HT1080 (cell line): Measurements from ENCODE around the gene LYPD6. TPM values are rescaled to one million over a fixed set of nuclear protein-coding genes. Genes with fewer than 3 reads are reported as not detected.

Source experiments
- DNase-seq: peaks from one replicate; pipeline ENCODE4 v3.0.0-alpha.2; 2015; ENCODE audit warnings: low read depth
- total RNA-seq: library from RNA; depleted of rRNA; stranded (reverse); fragments of >200 nt; shearing (Covaris generic); gene quantifications from 2 replicates; pipeline ENCODE4 v1.2.3, GENCODE V29; 2014

LYPD6 gene
- total RNA-seq, 1 experiment from 2014 or later: 3.1 TPM

- no peak for DNase-seq
These were observed 117.9 kb downstream of the LYPD6 start for GRCh38 chr2:149448315-149448714.

GRCh38 chr2:149449017-149449416 is 118.6 kb downstream of the LYPD6 start:
- no peak for DNase-seq

GRCh38 chr2:149451417-149452165 is 121.2 kb downstream of the LYPD6 start:
- no peak for DNase-seq

- DNase-seq: no peak
These were observed 125.9 kb downstream of the LYPD6 start for GRCh38 chr2:149456285-149456684.

GRCh38 chr2:149458502-149458901 is 128.1 kb downstream of the LYPD6 start:
- DNase-seq: no peak

GRCh38 chr2:149463328-149464002 is 133.1 kb downstream of the LYPD6 start:
- DNase-seq: no peak

- DNase-seq: no peak
These were observed 134.0 kb downstream of the LYPD6 start for GRCh38 chr2:149464396-149464795.

- no peak for DNase-seq
These were observed 135.5 kb downstream of the LYPD6 start for GRCh38 chr2:149465873-149466272.

GRCh38 chr2:149466635-149467034 is 136.2 kb downstream of the LYPD6 start:
- no peak for DNase-seq

- no peak for DNase-seq
These were observed 137.0 kb downstream of the LYPD6 start for GRCh38 chr2:149467436-149467835.

GRCh38 chr2:149468636-149469035 is 138.2 kb downstream of the LYPD6 start:
- DNase-seq: no peak

- no peak for DNase-seq
These were observed 139.7 kb downstream of the LYPD6 start for GRCh38 chr2:149470046-149470445.

GRCh38 chr2:149472413-149472812 is 142.0 kb downstream of the LYPD6 start:
- DNase-seq: no peak

- no peak for DNase-seq
These were observed 142.7 kb downstream of the LYPD6 start for GRCh38 chr2:149473068-149473467.

GRCh38 chr2:149473521-149473920 is 143.1 kb downstream of the LYPD6 start:
- DNase-seq: no peak

- DNase-seq: peak; percentile 42
These were observed 152.7 kb downstream of the LYPD6 start for GRCh38 chr2:149483004-149483605.

- no peak for DNase-seq
These were observed 156.3 kb downstream of the LYPD6 start for GRCh38 chr2:149486664-149487063.

- DNase-seq: no peak
These were observed 156.8 kb downstream of the LYPD6 start for GRCh38 chr2:149487189-149487588.

GRCh38 chr2:149488706-149489440 is 158.5 kb downstream of the LYPD6 start:
- no peak for DNase-seq

- DNase-seq: no peak
These were observed 159.1 kb downstream of the LYPD6 start for GRCh38 chr2:149489452-149489851.

GRCh38 chr2:149490296-149490695 is 159.9 kb downstream of the LYPD6 start:
- peak; percentile 17 for DNase-seq

- no peak for DNase-seq
These were observed 162.5 kb downstream of the LYPD6 start for GRCh38 chr2:149492923-149493322.
